ENCODE measurements around the gene ESYT3.
"Not testable (repeated sequence)": the region's sequence is repeated elsewhere in the genome, so short reads cannot be mapped to it uniquely, and the experiment has no call there.

Gene ESYT3

DNA sequence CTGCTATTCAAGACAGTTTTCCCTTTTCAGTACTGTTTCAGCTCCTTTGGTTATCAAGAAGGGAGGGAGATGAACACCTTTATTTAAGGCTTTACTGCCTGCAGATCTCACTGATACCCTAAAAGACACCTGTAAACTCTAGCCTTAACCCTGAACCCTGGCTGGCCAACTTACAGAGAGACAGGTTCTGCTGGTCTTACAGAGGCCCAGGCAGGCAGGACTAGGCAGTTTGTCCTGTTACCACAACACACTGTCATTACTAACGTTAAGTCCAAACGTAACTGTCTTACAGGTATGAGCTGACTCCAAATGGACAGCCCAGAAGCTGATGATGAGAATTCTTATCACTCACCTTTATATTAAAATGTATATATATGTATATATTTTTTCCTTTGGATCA is 42.1 kb downstream of the ESYT3 start:
- WGBS: 95% methylated on average over 2 of the region's 2 CpGs
- no peak overlapping the region for H3K4me3 ChIP-seq (ENCODE audit: low read length)
- no peaks in the 10 kb centered on the region for H3K27me3 ChIP-seq (ENCODE audit: insufficient read depth, low read length)
- H3K9me3 ChIP-seq (ENCODE audit: insufficient read depth, low read depth, low read length): no peaks in the 10 kb centered on the region
- no peaks in the 10 kb centered on the region; the same call in 1 of the 2 replicates for H3K36me3 ChIP-seq (ENCODE audit: insufficient read depth, low read length)
- 0 out of 2 replicates have a peak, but pooled peaks cover 2% of the 10 kb centered on the region for H3K4me1 ChIP-seq (ENCODE audit: insufficient read depth, low read length)
- no peak overlapping the region for H3K9ac ChIP-seq (ENCODE audit: low read depth, low read length)
- no peak overlapping the region for H3K27ac ChIP-seq (ENCODE audit: low read depth, low read length)

DNA sequence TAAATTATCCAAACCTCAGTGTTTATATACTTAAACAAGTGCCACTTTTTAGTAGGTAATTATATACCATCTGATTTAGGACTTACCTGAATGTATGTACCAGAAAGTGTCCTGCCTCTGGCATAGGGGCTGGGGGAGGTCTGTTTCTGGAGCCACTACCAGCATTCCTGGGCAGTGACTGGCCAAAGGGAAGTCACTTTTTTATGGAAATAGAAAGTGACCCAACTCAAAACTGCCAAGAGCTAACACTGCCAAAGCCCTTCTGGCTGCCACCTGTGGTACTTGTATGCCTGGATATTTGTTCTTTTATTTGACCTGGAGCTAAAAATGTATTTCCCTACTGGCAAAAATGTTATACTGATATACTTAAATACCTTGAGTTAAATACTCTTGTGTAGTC is 42.7 kb downstream of the ESYT3 start:
- Histone ChIP-seq H3K27ac (ENCODE audit: low read depth, low read length) (no peak overlapping the region), H3K9ac (ENCODE audit: low read depth, low read length) (no peak overlapping the region), H3K27me3 (ENCODE audit: insufficient read depth, low read length) (no peaks in the 10 kb centered on the region), H3K4me3 (ENCODE audit: low read length) (no peak overlapping the region), H3K36me3 (ENCODE audit: insufficient read depth, low read length) (no peaks in the 10 kb centered on the region; the same call in 1 of the 2 replicates), H3K9me3 (ENCODE audit: insufficient read depth, low read depth, low read length) (no peaks in the 10 kb centered on the region), H3K4me1 (ENCODE audit: insufficient read depth, low read length) (0 out of 2 replicates have a peak, but pooled peaks cover 2% of the 10 kb centered on the region)

GRCh38 chr3:138477801-138478200 is 43.4 kb downstream of the ESYT3 start:
- Histone ChIP-seq H3K36me3 (ENCODE audit: insufficient read depth, low read length) (no peaks in the 10 kb centered on the region; the same call in 1 of the 2 replicates), H3K9me3 (ENCODE audit: insufficient read depth, low read depth, low read length) (no peaks in the 10 kb centered on the region), H3K27ac (ENCODE audit: low read depth, low read length) (no peak overlapping the region), H3K4me1 (ENCODE audit: insufficient read depth, low read length) (0 out of 2 replicates have a peak, but pooled peaks cover 2% of the 10 kb centered on the region), H3K4me3 (ENCODE audit: low read length) (no peak overlapping the region), H3K9ac (ENCODE audit: low read depth, low read length) (no peak overlapping the region), H3K27me3 (ENCODE audit: insufficient read depth, low read length) (no peaks in the 10 kb centered on the region)
- 91% methylated on average over 2 of the region's 3 CpGs for WGBS

DNA sequence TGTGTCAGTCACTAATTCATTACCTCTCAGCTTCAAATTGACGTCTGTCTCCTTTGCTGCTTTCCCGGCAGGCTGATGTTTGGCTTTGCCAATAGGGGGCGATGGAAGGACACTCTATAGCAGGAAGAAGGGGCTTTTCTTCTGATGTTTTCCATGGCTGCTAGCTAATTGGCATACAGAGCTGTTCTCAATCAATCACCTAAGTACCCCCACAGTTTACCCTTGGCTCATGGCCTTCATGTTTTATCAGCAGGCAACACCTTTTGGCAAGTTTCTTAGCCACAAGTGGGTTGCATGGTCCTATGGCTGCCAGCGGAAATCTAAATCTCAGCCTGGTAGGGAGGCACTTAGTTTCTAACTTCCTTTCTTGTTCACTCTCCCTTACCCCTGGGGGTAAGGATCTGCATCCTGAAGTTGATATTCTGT is 45.0 kb downstream of the ESYT3 start:
- Histone ChIP-seq H3K4me3 (ENCODE audit: low read length) (no peak overlapping the region), H3K9ac (ENCODE audit: low read depth, low read length) (no peak overlapping the region), H3K36me3 (ENCODE audit: insufficient read depth, low read length) (no peaks in the 10 kb centered on the region), H3K27ac (ENCODE audit: low read depth, low read length) (no peak overlapping the region), H3K9me3 (ENCODE audit: insufficient read depth, low read depth, low read length) (peaks cover 4% of the 10 kb centered on the region; the same call in 1 of the 2 replicates), H3K27me3 (ENCODE audit: insufficient read depth, low read length) (no peaks in the 10 kb centered on the region), H3K4me1 (ENCODE audit: insufficient read depth, low read length) (0 out of 2 replicates have a peak, but pooled peaks cover 2% of the 10 kb centered on the region)
- WGBS: 15% methylated on average over 4 of the region's 4 CpGs

- not testable (repeated sequence) for H3K4me3 ChIP-seq (ENCODE audit: low read length); H3K4me1 ChIP-seq (ENCODE audit: insufficient read depth, low read length); H3K9ac ChIP-seq (ENCODE audit: low read depth, low read length); H3K36me3 ChIP-seq (ENCODE audit: insufficient read depth, low read length); H3K27me3 ChIP-seq (ENCODE audit: insufficient read depth, low read length); H3K27ac ChIP-seq (ENCODE audit: low read depth, low read length)
- H3K9me3 ChIP-seq (ENCODE audit: insufficient read depth, low read depth, low read length): peaks cover 37% of the 10 kb centered on the region
- WGBS: 97% methylated on average over 17 of the region's 17 CpGs
These were observed 50.3 kb downstream of the ESYT3 start for GRCh38 chr3:138484672-138485071.

DNA sequence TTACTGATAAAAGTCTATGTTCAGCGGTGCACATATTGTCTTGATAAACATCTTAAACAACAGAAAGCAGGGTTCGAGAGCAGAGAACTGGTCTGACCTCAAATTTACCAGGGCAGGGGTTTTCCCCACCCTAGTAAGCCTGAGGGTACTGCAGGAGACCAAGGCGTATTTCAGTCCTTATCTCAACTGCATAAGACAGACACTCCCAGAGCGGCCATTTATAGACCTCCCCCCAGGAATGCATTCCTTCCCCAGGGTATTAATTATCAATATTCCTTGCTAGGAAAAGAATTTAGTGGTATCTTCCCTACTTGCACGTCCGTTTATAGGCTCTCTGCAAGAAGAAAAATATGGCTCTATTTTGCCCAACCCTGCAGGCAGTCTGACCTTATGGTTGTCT is 52.2 kb downstream of the ESYT3 start:
- WGBS: 96% methylated on average over 5 of the region's 6 CpGs
- H3K27ac ChIP-seq (ENCODE audit: low read depth, low read length); H3K4me1 ChIP-seq (ENCODE audit: insufficient read depth, low read length); H3K9ac ChIP-seq (ENCODE audit: low read depth, low read length); H3K36me3 ChIP-seq (ENCODE audit: insufficient read depth, low read length); H3K27me3 ChIP-seq (ENCODE audit: insufficient read depth, low read length); H3K4me3 ChIP-seq (ENCODE audit: low read length): not testable (repeated sequence)
- peaks cover 47% of the 10 kb centered on the region for H3K9me3 ChIP-seq (ENCODE audit: insufficient read depth, low read depth, low read length)

DNA sequence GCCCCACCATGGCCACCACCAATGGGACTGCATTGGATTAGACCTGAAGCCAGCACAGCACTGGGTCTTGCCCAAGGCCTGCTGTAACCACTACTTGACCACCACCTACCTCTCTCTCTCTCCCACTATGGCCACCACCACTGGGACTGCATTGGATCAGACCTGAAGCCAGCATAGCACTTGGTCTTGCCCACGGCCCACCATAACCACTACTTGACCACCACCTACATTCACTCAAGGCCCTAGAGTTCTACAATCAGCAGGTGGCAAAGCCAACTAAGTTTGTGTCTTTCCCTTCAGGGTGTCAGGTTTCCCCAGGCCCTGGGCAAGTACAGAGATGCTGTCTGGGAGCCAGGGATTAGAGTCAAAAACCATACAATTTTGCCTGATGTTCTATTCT is 57.6 kb downstream of the ESYT3 start:
- Histone ChIP-seq H3K4me1 (ENCODE audit: insufficient read depth, low read length) (peaks cover 9% of the 10 kb centered on the region; the same call in 1 of the 2 replicates), H3K9ac (ENCODE audit: low read depth, low read length) (no peak overlapping the region), H3K27me3 (ENCODE audit: insufficient read depth, low read length) (no peaks in the 10 kb centered on the region), H3K36me3 (ENCODE audit: insufficient read depth, low read length) (peaks cover 4% of the 10 kb centered on the region; the same call in 1 of the 2 replicates), H3K9me3 (ENCODE audit: insufficient read depth, low read depth, low read length) (peaks cover 33% of the 10 kb centered on the region), H3K4me3 (ENCODE audit: low read length) (no peak overlapping the region), H3K27ac (ENCODE audit: low read depth, low read length) (no peak overlapping the region)
- 91% methylated on average over 1 of the region's 1 CpG for WGBS

DNA sequence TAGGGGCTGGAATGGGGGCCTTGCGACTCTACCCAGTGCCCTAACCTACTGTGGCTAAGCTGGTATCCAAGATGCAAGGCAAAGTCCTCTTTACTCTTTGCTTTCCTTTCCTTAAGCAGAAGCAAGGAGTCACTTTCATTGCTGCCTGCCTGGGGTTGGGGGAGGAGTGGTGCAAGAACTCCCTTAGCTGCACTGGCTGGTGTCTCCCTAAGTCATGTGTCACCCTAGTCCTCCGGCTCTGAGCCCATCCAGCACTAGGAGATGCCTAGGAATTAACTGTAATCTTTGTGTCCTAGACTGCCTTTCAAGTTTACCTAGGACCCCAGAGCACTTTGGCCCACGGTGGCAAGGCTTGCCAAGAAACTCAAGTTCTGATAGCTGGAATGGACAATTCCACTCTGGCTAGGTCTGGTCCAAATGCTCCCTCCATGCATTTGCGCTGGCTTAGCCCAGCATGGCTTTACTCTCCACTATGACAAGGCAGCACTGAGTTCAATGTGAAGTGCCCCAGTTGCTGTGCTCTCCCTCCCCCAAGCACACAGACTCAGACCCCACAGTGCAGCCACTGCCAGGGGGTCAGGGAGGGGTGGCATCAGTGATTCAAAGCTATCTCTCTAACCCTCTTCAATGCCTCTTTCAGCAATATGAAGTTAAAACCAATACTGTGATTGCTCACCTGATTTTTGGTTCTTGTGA is 58.7 kb downstream of the ESYT3 start:
- H3K4me1 ChIP-seq (ENCODE audit: insufficient read depth, low read length): peaks cover 9% of the 10 kb centered on the region; the same call in 1 of the 2 replicates
- 95% methylated on average over 4 of the region's 4 CpGs for WGBS
- no peaks in the 10 kb centered on the region for H3K27me3 ChIP-seq (ENCODE audit: insufficient read depth, low read length)
- peaks cover 22% of the 10 kb centered on the region for H3K9me3 ChIP-seq (ENCODE audit: insufficient read depth, low read depth, low read length)
- no peak overlapping the region for H3K4me3 ChIP-seq (ENCODE audit: low read length)
- no peak overlapping the region for H3K9ac ChIP-seq (ENCODE audit: low read depth, low read length)
- H3K36me3 ChIP-seq (ENCODE audit: insufficient read depth, low read length): peaks cover 4% of the 10 kb centered on the region; the same call in 1 of the 2 replicates
- H3K27ac ChIP-seq (ENCODE audit: low read depth, low read length): no peak overlapping the region

- WGBS: 90% methylated on average over 3 of the region's 3 CpGs
- no peak overlapping the region for H3K4me3 ChIP-seq (ENCODE audit: low read length)
- peaks cover 9% of the 10 kb centered on the region; the same call in 1 of the 2 replicates for H3K4me1 ChIP-seq (ENCODE audit: insufficient read depth, low read length)
- H3K27ac ChIP-seq (ENCODE audit: low read depth, low read length): no peak overlapping the region
- H3K27me3 ChIP-seq (ENCODE audit: insufficient read depth, low read length): no peaks in the 10 kb centered on the region
- peaks cover 4% of the 10 kb centered on the region for H3K36me3 ChIP-seq (ENCODE audit: insufficient read depth, low read length)
- H3K9me3 ChIP-seq (ENCODE audit: insufficient read depth, low read depth, low read length): peaks cover 17% of the 10 kb centered on the region
- H3K9ac ChIP-seq (ENCODE audit: low read depth, low read length): no peak overlapping the region
These were observed 59.6 kb downstream of the ESYT3 start for GRCh38 chr3:138493804-138494606.

GRCh38 chr3:138494607-138494929 is 60.2 kb downstream of the ESYT3 start:
- peaks cover 12% of the 10 kb centered on the region; the same call in 1 of the 2 replicates for H3K9me3 ChIP-seq (ENCODE audit: insufficient read depth, low read depth, low read length)
- no peak overlapping the region for H3K9ac ChIP-seq (ENCODE audit: low read depth, low read length)
- H3K36me3 ChIP-seq (ENCODE audit: insufficient read depth, low read length): peaks cover 10% of the 10 kb centered on the region
- no peaks in the 10 kb centered on the region for H3K27me3 ChIP-seq (ENCODE audit: insufficient read depth, low read length)
- no peak overlapping the region for H3K27ac ChIP-seq (ENCODE audit: low read depth, low read length)
- H3K4me3 ChIP-seq (ENCODE audit: low read length): no peak overlapping the region
- H3K4me1 ChIP-seq (ENCODE audit: insufficient read depth, low read length): peaks cover 9% of the 10 kb centered on the region; the same call in 1 of the 2 replicates

DNA sequence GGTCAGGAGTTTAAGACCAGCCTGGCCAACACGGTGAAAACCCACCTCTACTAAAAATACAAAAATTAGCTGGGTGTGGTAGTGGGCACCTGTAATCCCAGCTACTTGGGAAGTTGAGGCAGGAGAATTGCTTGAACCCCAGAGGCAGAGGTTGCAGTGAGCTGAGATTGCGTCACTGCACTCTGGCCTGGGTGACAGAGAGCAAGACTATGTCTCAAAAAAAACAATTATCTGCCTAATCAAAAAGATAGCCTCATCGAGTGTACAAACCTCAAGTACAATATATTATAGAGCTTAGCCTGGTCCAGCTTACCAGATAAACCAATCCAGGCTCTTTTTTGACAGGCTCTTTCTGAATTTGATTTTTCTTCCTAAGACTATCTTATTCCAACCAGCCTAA is 61.2 kb downstream of the ESYT3 start:
- not testable (repeated sequence) for H3K4me1 ChIP-seq (ENCODE audit: insufficient read depth, low read length); H3K9ac ChIP-seq (ENCODE audit: low read depth, low read length); H3K4me3 ChIP-seq (ENCODE audit: low read length); H3K9me3 ChIP-seq (ENCODE audit: insufficient read depth, low read depth, low read length); H3K27me3 ChIP-seq (ENCODE audit: insufficient read depth, low read length); H3K27ac ChIP-seq (ENCODE audit: low read depth, low read length)
- peaks cover 13% of the 10 kb centered on the region for H3K36me3 ChIP-seq (ENCODE audit: insufficient read depth, low read length)
- WGBS: 96% methylated on average over 3 of the region's 3 CpGs

All from HUES64 (cell line).